AG04449 (cell line): Measurements from ENCODE around the gene CLEC4F.

Experiments used
- CTCF ChIA-PET: fragments of 350-600 bp; formaldehyde crosslinking; extraction: SDS; loops from one replicate; lab custom pipeline; 2021; ENCODE audit warnings: antibody characterized with exemption; lab: Yijun Ruan, JAX
- POLR2A ChIA-PET: fragments of 400-600, 350-600 bp; formaldehyde crosslinking; extraction: SDS; loops from one replicate; lab custom pipeline; 2020; ENCODE audit warnings: antibody characterized with exemption, inconsistent platforms; lab: Yijun Ruan, JAX
- DNase-seq: peaks from one replicate; pipeline ENCODE4 v3.0.0-alpha.2; 2010; ENCODE audit warnings: low read depth, low spot score
- H3K4me3 ChIP-seq: 2 replicates; pipeline ENCODE4 v1.5.1; 2011; ENCODE audit warnings: low read depth, mild to moderate bottlenecking, control low read depth, low read length
- CTCF ChIP-seq: IDR thresholded peaks from one replicate; pipeline ENCODE4 v1.5.1; 2011; ENCODE audit warnings: mild to moderate bottlenecking, moderate library complexity, low read length, control low read depth, inconsistent platforms; ENCODE audit not compliant: insufficient read depth; ENCODE audit errors: missing control alignments

The CLEC4F gene

GRCh38 chr2:70784320-70784719, 36.1 kb downstream of the CLEC4F start:
- TF ChIP-seq CTCF = no peak
- DNase-seq = no peak
- H3K4me3 ChIP-seq = no peak overlapping the region
- POLR2A ChIA-PET = no interaction called here
- CTCF ChIA-PET = interaction anchor here (0.7 to 1.4 kb wide), 3 partner anchors 9 to 22 kb away, joined by 3 to 6 read pairs (median 4); no protein-coding TSS in a partner anchor

- POLR2A ChIA-PET = no interaction called here
- no peak for DNase-seq
- no peak for TF ChIP-seq CTCF
- CTCF ChIA-PET = interaction anchor here (1.2 kb wide), 1 partner anchor 163 kb away, joined by 3 read pairs; no protein-coding TSS in a partner anchor
- no peak overlapping the region for H3K4me3 ChIP-seq
These were observed 40.4 kb downstream of the CLEC4F start for GRCh38 chr2:70779911-70780545.

DNA sequence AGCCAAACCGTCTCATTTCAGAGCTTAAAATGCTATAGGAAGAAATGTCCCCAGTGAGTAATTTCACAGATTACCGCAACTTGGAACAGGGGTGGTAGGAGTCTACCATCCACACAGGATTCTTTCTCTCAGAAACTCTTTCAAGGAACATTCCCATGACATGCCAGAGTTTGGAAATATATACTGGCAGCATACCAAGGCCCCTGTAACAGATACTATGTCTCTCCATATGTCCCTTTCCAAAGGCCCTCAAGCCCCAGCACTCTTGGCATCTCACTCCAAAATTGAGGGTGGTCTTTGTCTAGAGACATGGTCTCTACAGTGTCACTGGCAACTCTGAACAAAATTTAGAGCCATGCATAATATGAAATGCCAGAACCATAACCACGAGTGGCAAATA, 40.9 kb downstream of the CLEC4F start:
- no peak for DNase-seq
- CTCF ChIA-PET = no interaction called here
- TF ChIP-seq CTCF = no peak
- POLR2A ChIA-PET = no interaction called here
- no peak overlapping the region for H3K4me3 ChIP-seq

GRCh38 chr2:70778676-70779075, 41.7 kb downstream of the CLEC4F start:
- CTCF ChIA-PET = no interaction called here
- no peak for TF ChIP-seq CTCF
- POLR2A ChIA-PET = no interaction called here
- no peak overlapping the region for H3K4me3 ChIP-seq
- DNase-seq = no peak

DNA sequence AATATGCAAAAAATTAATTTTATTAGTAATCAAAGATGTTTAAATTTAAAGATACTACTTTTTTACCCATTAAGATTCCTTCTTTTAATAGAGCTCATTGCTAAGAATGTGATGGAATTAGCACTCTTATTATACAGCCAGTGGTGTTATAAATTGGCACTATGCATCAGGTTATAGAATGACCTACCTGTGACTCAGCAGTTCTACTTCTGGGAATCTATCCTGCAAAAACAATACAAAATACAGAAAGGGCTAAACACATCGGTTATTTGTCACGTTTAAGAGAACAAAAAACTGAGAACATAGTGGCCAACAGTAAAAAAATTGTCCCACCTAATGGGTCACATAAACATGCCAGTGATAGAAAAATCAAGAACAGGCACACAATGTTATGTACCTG, 42.9 kb downstream of the CLEC4F start:
- H3K4me3 ChIP-seq = no peak overlapping the region
- POLR2A ChIA-PET = no interaction called here
- DNase-seq = no peak
- no peak for TF ChIP-seq CTCF
- CTCF ChIA-PET = interaction anchor here (0.6 kb wide), 1 partner anchor 97 kb away, joined by 3 read pairs; no protein-coding TSS in a partner anchor

- no peak for DNase-seq
- CTCF ChIA-PET = interaction anchor here (1.2 kb wide), 1 partner anchor 9 kb away, joined by 6 read pairs; no protein-coding TSS in a partner anchor
- no peak for TF ChIP-seq CTCF
- POLR2A ChIA-PET = no interaction called here
- no peak overlapping the region for H3K4me3 ChIP-seq
These were observed 44.1 kb downstream of the CLEC4F start for GRCh38 chr2:70776266-70776665.
